Skin of body (tissue), 2 donors: ENCODE measurements around the gene SMCO4. TPM values are rescaled to one million over a fixed set of nuclear protein-coding genes. Genes with fewer than 3 reads are reported as not detected.
"Not testable (repeated sequence)": the region's sequence is repeated elsewhere in the genome, so short reads cannot be mapped to it uniquely, and the experiment has no call there.

ENCODE experiments used
- DNase-seq: peaks from one replicate; lab custom pipeline; 2025; lab: John Stamatoyannopoulos, UW
- total RNA-seq: library from RNA; depleted of rRNA; stranded (reverse); fragments of >200 nt; gene quantifications from one replicate; pipeline ENCODE4 v1.2.3, GENCODE V29; 2014

SMCO4 gene, protein sequence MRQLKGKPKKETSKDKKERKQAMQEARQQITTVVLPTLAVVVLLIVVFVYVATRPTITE
- total RNA-seq, result 13.4 TPM

DNA sequence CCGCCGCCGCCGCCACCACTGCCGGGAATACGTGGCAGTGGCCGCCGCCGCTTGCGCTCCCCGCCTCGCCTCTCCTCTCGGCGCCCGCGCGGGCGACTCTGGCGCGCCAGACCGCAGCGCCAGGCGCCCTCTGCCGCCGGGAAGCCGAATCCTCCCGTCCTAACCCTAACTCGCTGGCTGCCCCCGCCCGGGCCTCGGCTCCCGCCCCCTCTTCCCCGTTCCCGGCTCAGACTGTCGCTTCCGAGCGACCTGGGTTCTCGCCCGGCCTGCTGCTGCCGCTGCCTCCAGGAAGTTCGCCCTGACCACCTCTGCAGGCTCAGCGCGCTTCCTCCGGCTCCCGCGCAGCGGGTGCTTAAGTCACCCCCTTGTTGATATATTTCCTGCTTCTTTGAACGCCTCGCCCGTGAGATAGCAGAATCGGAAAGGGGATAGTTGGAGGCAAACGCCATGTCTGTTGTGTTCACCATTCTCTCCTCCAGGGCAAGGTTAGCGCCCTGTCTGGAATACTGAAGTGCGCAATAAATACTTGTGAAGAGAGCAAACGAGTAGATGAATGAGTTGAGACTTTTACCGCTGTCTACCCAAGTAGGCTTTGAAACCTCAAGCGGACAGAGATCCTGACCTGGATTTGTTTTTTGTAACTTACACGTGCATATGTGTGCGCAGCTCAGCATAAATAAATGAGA, at the start of gene SMCO4:
TSS of gene SMCO4 (minus strand) at position 100 of the 686 bp plus-strand sequence. CDS start 64,202 bp downstream, outside the sequence.
- DNase-seq, result peak; percentile 42

DNA sequence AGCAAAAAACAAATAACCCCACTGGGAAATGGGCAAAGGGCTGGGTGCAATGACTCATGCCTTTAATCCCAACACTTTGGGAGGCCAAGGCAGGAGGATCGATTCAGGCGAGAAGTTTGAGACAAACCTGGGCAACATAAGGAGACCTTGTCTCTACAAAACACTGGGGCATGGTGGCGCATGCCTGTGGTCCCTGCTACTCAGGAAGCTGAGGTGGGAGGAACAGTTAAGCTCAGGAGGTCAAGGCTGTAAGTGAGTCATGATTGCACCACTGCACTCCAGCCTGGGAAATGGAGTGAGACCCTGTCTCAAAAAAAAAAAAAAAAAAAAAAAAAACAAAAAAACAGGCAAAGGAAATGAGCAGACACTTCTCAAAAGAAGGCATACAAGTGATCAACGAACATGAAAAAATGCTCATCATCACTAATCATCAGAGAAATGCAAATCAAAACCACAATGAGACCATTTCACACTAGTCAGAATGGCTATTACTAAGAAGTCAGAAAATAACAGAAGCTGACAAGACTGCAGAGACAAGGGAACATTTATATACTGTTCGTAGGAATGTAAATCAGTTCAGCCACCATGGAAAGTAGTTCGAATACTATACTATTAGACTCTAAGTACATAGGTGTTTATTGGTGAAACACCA, 48.2 kb upstream of the SMCO4 start:
- DNase-seq, result no peak

DNA sequence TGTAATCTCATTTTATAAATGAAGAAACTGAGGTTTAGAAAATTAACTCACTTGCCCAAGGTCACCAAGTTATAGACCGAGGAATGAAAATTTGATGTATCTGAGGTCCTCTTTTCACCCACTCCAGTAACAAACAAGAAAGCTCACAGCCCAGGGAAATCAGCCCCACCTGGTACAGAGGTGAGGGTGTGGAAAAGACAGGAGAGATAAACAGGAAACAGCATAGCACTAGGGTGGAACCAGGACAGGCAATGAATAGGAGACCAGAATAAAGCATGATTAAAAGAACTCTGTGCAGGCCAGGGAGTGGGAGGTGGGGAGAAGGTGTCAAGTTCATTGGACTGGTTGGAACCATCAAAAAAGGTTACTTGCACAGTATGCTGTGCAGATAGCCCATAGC, 46.2 kb upstream of the SMCO4 start:
- DNase-seq, result no peak

DNA sequence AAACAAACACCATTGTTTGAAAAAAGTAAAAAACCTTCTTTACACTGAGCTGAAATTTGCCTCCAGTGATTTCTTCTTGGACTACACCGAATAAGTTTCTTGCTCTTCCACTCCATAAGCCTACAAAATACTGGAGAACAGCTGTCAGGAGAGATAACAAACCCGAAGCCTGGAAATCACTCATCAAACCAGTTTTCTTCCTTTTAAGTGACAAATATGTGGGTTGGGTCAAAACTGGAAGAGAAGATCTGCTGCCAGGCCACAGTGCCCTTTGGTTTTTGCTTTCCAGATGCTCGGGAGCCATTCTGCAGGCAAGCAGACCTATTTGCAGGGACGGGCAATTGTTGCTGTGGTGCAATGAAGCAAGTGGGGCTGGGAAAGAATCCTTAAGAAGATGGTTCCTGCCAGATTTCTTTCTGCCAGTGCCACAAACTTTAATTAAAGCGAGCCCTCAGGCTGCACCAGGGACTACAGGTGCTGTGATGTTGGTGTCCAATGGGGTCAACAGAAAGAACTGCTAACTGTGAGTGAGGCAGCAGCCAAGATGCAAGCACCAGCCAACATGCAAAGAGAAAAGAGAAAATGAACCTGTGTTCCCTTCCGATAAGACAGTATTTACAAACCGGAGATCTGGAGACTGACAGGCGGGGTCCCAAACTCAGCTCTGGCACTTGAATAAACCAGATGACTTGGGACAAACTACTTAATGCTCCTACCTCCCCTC, 44.8 kb upstream of the SMCO4 start:
- no peak for DNase-seq

DNA sequence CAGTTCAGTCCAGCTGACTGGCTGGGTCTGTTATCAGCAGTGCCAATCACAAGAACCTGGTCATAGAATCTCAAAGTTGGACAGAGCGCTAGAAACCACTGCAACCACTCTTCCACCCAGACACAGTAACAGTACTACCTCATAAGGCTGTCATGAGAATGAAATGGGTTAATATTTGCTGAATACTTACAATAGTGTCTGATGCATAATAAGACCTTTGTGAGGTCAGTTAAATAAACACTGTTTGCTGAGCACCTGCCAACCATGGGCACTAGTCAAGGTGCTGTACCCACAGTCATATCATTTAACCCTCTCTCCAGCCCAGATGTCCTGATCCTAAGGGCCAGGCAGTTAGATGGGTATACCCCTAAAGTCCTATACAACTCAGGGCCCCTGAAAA, 44.2 kb upstream of the SMCO4 start:
- not testable (repeated sequence) for DNase-seq

- no peak for DNase-seq
Observed at GRCh38 chr11:93585758-93586157, 42.6 kb upstream of the SMCO4 start.

DNA sequence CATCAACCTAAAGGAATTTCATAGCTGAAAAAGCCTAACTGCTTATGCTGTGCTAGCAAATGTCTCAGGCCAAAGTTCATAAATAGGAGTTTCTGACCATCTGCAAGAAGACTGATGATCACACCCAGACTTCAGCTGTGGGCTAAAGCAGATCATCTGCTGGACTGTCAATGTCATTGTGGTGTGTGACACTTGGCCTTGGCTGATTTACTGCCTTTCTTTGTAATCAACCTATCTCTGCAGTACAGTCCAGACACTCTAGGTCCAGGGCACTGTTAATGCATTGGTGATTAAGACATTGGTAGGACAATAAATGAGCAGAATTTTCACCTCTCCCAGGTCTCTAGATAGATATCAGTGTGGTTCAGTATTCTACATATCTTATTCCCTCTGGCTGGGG, 40.3 kb upstream of the SMCO4 start:
- no peak for DNase-seq

- no peak for DNase-seq
Observed at GRCh38 chr11:93579187-93579751, 36.1 kb upstream of the SMCO4 start.

- no peak for DNase-seq
Observed at GRCh38 chr11:93577286-93577685, 34.1 kb upstream of the SMCO4 start.

DNA sequence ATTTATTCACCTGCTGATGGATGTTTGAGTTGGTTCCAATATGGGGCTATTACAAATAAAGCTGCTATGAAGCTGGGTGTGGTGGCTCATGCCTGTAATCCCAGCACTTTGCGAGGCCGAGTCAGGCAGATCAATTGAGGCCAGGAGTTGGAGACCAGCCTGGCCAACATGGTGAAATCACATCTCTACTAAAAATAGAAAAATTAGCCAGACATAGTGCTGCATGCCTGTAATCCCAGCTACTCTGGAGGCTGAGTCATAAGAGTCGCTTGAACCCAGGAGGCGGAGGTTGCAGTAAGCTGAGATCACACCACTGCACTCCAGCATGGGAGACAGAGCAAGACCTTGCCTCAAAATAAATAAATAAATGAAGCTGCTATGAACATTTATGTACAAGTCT, 33.7 kb upstream of the SMCO4 start:
- DNase-seq, result not testable (repeated sequence)

- DNase-seq, result no peak
Observed at GRCh38 chr11:93574638-93575220, 31.5 kb upstream of the SMCO4 start.

GRCh38 chr11:93573184-93573583, 30.0 kb upstream of the SMCO4 start:
- DNase-seq, result no peak

DNA sequence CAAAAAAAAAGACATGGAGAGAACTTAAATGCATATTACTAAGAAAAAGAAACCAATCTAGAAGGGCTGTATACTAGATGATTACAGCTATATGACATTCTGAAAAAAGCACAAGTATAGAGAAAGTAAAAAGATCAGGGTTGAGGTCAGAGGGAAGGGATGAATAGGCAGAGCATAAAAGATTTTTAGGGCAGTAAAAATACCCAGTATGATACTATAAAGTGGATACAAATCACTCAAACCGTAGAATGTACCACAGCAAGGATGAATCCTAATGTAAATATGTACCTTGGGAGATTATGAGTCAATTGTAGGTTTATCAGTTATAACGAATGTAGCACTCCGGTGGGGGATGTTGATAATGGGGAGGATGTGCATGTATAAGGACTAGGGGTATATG, 29.4 kb upstream of the SMCO4 start:
- DNase-seq, result no peak

DNA sequence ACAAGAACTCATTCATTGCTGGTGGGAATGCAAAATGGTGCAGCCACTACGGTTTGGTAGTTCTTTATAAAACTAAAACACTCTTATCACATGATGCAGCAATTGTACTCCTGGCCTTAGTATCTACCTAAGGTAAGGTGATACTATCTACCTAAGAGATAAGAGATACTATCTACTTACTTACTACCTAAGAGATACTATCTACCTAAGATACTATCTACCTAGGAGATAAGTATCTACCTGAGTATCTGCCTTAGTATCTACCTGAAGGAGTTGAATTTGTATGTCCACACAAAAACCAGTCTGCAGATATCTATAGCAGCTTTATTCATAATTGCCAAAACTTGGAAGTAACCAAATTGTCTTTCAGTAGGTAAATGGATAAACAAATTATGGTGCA, 29.0 kb upstream of the SMCO4 start:
- DNase-seq, result no peak

DNA sequence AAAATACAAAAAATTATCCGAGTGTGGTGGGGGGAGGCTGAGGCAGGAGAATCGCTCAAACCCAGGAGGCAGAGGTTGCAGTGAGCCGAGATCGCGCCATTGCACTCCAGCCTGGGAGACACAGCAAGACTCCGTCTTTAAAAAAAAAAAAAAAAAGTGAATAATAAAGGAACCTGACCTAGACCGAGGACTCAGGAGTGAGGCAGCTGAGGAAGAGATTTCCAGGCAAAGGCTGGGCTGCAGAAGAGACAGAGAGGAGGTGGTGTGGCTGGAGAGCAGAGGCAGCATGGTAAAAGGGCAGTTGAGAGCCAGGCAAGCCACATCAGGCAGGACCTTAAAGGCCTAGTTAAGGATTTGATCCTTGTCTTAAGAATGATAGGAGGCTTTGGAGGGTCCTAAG, 28.4 kb upstream of the SMCO4 start:
- DNase-seq, result no peak

GRCh38 chr11:93570759-93571413, 27.7 kb upstream of the SMCO4 start:
- no peak for DNase-seq

- DNase-seq, result no peak
Observed at GRCh38 chr11:93569496-93569895, 26.3 kb upstream of the SMCO4 start.

DNA sequence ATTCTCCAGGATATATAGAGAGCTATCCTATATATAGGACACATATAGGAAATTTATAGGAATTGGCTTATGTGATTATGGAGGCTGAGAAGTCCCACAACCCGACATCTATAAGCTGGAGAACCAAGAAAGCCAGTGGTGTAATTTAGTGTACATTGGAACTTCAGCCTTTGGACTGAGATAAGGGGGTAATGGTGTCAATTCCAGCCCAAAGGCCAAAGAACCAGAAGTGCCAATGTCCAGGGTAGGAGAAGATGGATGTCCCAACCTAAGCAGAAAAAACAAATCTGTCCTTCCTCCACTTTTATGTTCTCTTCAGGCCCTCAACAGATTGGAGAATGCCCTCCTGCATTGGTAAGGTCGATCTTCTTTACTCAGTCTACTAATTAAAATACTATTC, 25.5 kb upstream of the SMCO4 start:
- DNase-seq, result no peak

DNA sequence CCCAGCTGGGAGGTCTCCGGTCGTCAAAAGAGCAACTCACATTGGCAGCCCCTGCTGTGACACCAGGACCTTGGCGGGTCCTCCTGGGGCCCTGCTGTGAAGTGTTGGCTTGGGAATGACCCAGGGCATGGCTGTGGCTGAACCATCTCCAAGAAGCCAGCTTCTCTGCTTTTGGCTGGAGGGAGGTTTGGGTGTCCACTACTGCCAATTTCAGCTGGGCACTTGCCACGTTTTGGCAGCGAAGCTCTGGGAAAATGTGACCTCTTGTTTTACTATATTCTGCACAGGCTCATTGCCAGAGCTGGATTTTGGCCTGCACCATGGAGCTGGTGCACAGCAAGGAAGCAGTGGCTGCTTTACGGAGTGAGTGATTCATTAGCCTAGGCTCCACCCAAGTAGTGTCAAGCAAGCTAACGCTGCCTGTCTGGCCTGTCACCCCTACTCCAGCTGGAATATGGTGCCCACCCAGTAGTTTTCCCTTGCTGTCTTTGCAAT, 24.3 kb upstream of the SMCO4 start:
- no peak for DNase-seq

DNA sequence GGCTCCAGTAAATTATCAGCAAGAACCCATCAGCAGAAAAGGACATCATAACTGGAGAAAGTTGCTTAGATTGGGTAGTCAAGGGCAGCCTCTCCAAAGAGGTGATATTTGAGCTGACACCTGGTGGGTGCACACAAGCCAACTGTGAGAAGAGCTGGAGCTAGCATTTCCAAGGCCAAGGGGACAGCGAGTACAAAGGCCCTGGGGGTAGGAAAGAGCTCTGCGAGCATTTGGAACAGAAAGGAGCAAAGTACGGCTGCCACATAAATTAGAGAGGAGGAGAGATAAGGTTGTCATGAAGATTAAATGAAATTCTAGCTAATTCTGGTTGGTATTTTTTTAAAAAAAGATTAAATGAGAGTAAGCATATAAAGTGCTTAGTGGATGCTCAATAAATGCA, 21.7 kb upstream of the SMCO4 start:
- DNase-seq, result no peak

DNA sequence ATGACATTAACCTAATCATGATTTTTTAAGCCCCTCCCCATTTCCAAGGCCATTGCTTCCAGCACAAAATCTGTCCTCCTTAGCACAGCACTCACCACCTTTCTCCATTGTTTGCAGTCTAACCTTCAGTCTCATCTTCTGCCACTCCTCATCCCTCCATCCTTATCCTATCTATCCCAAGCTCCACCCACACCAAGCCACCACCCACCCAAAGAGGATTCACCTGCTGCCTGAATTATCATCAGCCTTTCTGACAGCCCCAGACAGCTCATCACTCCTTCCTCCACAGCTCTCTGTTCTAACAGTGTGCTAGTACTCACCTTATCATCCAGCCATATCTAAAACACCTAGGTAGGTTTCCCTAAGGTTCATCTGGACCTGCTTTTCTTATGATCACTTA, 20.7 kb upstream of the SMCO4 start:
- no peak for DNase-seq
